AG04450 (cell line): Measurements from ENCODE around the gene PI4KA. TPM values are rescaled to one million over a fixed set of nuclear protein-coding genes. Genes with fewer than 3 reads are reported as not detected.
"Not testable (repeated sequence)": the region's sequence is repeated elsewhere in the genome, so short reads cannot be mapped to it uniquely, and the experiment has no call there.

Source experiments
- CTCF ChIA-PET: fragments of 300-600, 350-600 bp; formaldehyde crosslinking; extraction: SDS; loops from one replicate; lab custom pipeline; 2022; ENCODE audit warnings: antibody characterized with exemption, inconsistent platforms; lab: Charles Lee
- POLR2A ChIA-PET: fragments of 350-600 bp; formaldehyde crosslinking; extraction: SDS; loops from one replicate; lab custom pipeline; 2021; ENCODE audit warnings: antibody characterized with exemption, inconsistent platforms; lab: Yijun Ruan, JAX
- DNase-seq: peaks from one replicate; pipeline ENCODE4 v3.0.0-alpha.2; 2011; ENCODE audit warnings: low read depth, low spot score
- H3K27ac ChIP-seq: one replicate; pipeline ENCODE4 v1.5.1; 2012; ENCODE audit warnings: low read depth, low read length, control low read depth
- H3K27me3 ChIP-seq: one replicate; pipeline ENCODE4 v1.6.0; 2012; ENCODE audit warnings: low read length; ENCODE audit not compliant: control insufficient read depth, insufficient read depth
- H3K4me3 ChIP-seq: 2 replicates; pipeline ENCODE4 v1.5.1; 2011; ENCODE audit warnings: mild to moderate bottlenecking, low read depth, low read length, control low read depth
- H3K9me3 ChIP-seq: 2 replicates; pipeline ENCODE4 v1.5.1; 2012; ENCODE audit warnings: low read length; ENCODE audit not compliant: control insufficient read depth, insufficient read depth
- CTCF ChIP-seq: IDR thresholded peaks from 2 replicates; pipeline ENCODE4 v1.5.1; 2011; ENCODE audit warnings: low read depth, low read length, control low read depth, inconsistent platforms
- polyA plus RNA-seq: library from polyadenylated mRNA; depleted of rRNA; stranded (reverse); fragments of >200 nt; gene quantifications from 2 replicates; pipeline ENCODE4 v1.2.3, GENCODE V29; 2011

Gene PI4KA
- polyA plus RNA-seq, 1 experiment = 27.5 TPM

GRCh38 chr22:20663137-20663828 is 195.3 kb downstream of the PI4KA start:
- Histone ChIP-seq H3K27ac (no peak overlapping the region), H3K9me3 (no peaks in the 10 kb centered on the region; the same call in 1 of the 2 replicates), H3K27me3 (peaks cover 5% of the 10 kb centered on the region), H3K4me3 (no peak overlapping the region)
- ChIA-PET POLR2A (no interaction called here), CTCF (no interaction called here)
- no peak for DNase-seq
- TF ChIP-seq CTCF = no peak

GRCh38 chr22:20662524-20663036 is 196.0 kb downstream of the PI4KA start:
- H3K27ac ChIP-seq, POLR2A ChIA-PET, DNase-seq, H3K27me3 ChIP-seq, H3K9me3 ChIP-seq, CTCF ChIA-PET, H3K4me3 ChIP-seq: not testable (repeated sequence)

- ChIA-PET CTCF (no interaction called here), POLR2A (no interaction called here)
- DNase-seq = no peak
- Histone ChIP-seq H3K27ac (no peak overlapping the region), H3K27me3 (peaks cover 16% of the 10 kb centered on the region), H3K4me3 (no peak overlapping the region), H3K9me3 (no peaks in the 10 kb centered on the region)
- TF ChIP-seq CTCF = no peak
Measured at GRCh38 chr22:20661473-20661872, 197.1 kb downstream of the PI4KA start.

- Histone ChIP-seq H3K4me3 (no peak overlapping the region), H3K27me3 (peaks cover 16% of the 10 kb centered on the region), H3K9me3 (no peaks in the 10 kb centered on the region), H3K27ac (no peak overlapping the region)
- no peak for TF ChIP-seq CTCF
- POLR2A ChIA-PET = no interaction called here
- no peak for DNase-seq
- CTCF ChIA-PET = no interaction called here
Measured at GRCh38 chr22:20660441-20661054, 198.1 kb downstream of the PI4KA start.

- no peak overlapping the region for H3K27ac ChIP-seq
- DNase-seq = no peak
- CTCF ChIA-PET = no interaction called here
- H3K4me3 ChIP-seq = no peak overlapping the region
- H3K9me3 ChIP-seq = no peaks in the 10 kb centered on the region
- TF ChIP-seq CTCF = no peak
- H3K27me3 ChIP-seq = peaks cover 16% of the 10 kb centered on the region
- POLR2A ChIA-PET = no interaction called here
Measured at GRCh38 chr22:20659920-20660319, 198.7 kb downstream of the PI4KA start.
